Panc1 (cell line): ENCODE data around the gene SLC16A8. TPM values are rescaled to one million over a fixed set of nuclear protein-coding genes. Genes with fewer than 3 reads are reported as not detected.
A peak's percentile ranks its signal among the peaks of the same experiment; 100 is the strongest.

Source experiments
- ATAC-seq: fragments of 200-7000 bp; cut with Tn5 transposase; 2 replicates; pipeline ENCODE4 v1.9.1; 2020; ENCODE audit warnings: mild to moderate bottlenecking, moderate library complexity
- BruUV-seq: library from RNA; stranded (reverse); fragments of 400-500 nt; replicated peaks from 2 replicates; lab custom pipeline; 2021; lab: Mats Ljungman, UMichigan
- CTCF ChIA-PET: fragments of 300-600 bp; sonication (Branson Sonifier 250); formaldehyde crosslinking; loops from one replicate; lab custom pipeline; 2022; ENCODE audit warnings: antibody characterized with exemption; lab: Charles Lee
- POLR2A ChIA-PET: fragments of 300-600 bp; sonication (Branson Sonifier 250); formaldehyde crosslinking; loops from one replicate; lab custom pipeline; 2022; ENCODE audit warnings: antibody characterized with exemption; lab: Charles Lee
- DNase-seq: peaks from one replicate; pipeline ENCODE4 v3.0.0-alpha.2; 2010; ENCODE audit warnings: low read depth, low spot score
- H3K27ac ChIP-seq: 2 replicates; pipeline ENCODE4 v1.5.1; 2011; ENCODE audit warnings: mild to moderate bottlenecking, low read length, inconsistent platforms
- H3K27me3 ChIP-seq: fragments of 200-500 bp; sonication (Bioruptor generic); 2 replicates; pipeline ENCODE4 v1.6.0; 2014; ENCODE audit warnings: low read length, inconsistent platforms; ENCODE audit not compliant: control insufficient read depth, insufficient read depth
- H3K36me3 ChIP-seq: fragments of 200-500 bp; sonication (Bioruptor generic); 2 replicates; pipeline ENCODE4 v1.5.1; 2014; ENCODE audit warnings: inconsistent platforms, mild to moderate bottlenecking, low read length, moderate library complexity; ENCODE audit not compliant: control insufficient read depth, insufficient read depth
- H3K4me1 ChIP-seq: 2 replicates; pipeline ENCODE4 v1.5.1; 2011; ENCODE audit warnings: inconsistent platforms, mild to moderate bottlenecking, low read length, moderate library complexity; ENCODE audit not compliant: control insufficient read depth, insufficient read depth
- H3K4me3 ChIP-seq, 2 experiments: 2 replicates each; pipeline ENCODE4 v1.5.1; 2011 to 2012; ENCODE audit warnings: low read depth in 2 of 2, low read length in 2 of 2, mild to moderate bottlenecking in 2 of 2, inconsistent platforms in 1 of 2, moderate library complexity in 1 of 2
- H3K9me3 ChIP-seq: fragments of 200-500 bp; sonication (Bioruptor generic); 2 replicates; pipeline ENCODE4 v1.5.1; 2014; ENCODE audit warnings: low read depth, mild to moderate bottlenecking, inconsistent platforms, low read length, moderate library complexity; ENCODE audit not compliant: control insufficient read depth, insufficient read depth
- POLR2AphosphoS5 ChIP-seq: IDR thresholded peaks from 2 replicates; pipeline ENCODE4 v1.6.1; 2012; ENCODE audit warnings: mild to moderate bottlenecking, low read depth, low read length, moderate library complexity
- SIN3A ChIP-seq: IDR thresholded peaks from 2 replicates; pipeline ENCODE4 v1.6.1; 2012; ENCODE audit warnings: low read depth, mild to moderate bottlenecking, low read length, moderate library complexity, borderline replicate concordance; ENCODE audit not compliant: insufficient read depth
- TCF7L2 ChIP-seq: IDR thresholded peaks from 2 replicates; pipeline ENCODE4 v1.6.1; 2011; ENCODE audit warnings: mild to moderate bottlenecking, low read depth, low read length, inconsistent platforms
- in situ Hi-C: cut with HindIII; loops from 2 replicates; pipeline ENCODE4 v1.10.0; 2016; ENCODE audit warnings: low sequenced_read_pairs, low pct_unique_long_range_greater_than_20kb
- intact Hi-C: fragments of 100-400 bp; cut with micrococcal nuclease; formaldehyde crosslinking; loops from one replicate; pipeline ENCODE4 v1.10.0; 2022; ENCODE audit not compliant: unreplicated experiment
- total RNA-seq: library from RNA; stranded (reverse); gene quantifications from one replicate; pipeline ENCODE4 v1.2.1, GENCODE V29; 2021; ENCODE audit not compliant: unreplicated experiment
- TF ChIP-seq, protein P1 (sequence below): fragments of 450-650 bp; IDR thresholded peaks from 2 replicates; pipeline ENCODE4 v1.5.1; 2017; ENCODE audit warnings: mild to moderate bottlenecking
- TF ChIP-seq, protein P2 (sequence below), 2 experiments: IDR thresholded peaks; 2 replicates each; pipeline ENCODE4 v1.6.1; 2011 to 2012; ENCODE audit warnings: low read depth in 2 of 2, control low read depth in 1 of 2, low read length in 1 of 2, mild to moderate bottlenecking in 1 of 2, moderate library complexity in 1 of 2; ENCODE audit not compliant: insufficient read depth in 1 of 2

Gene SLC16A8
- total RNA-seq, 1 experiment from 2014 or later = not detected

- Histone ChIP-seq H3K4me3 (no peak overlapping the region), H3K27ac (no peak overlapping the region), H3K9me3 (no peaks in the 10 kb centered on the region), H3K27me3 (no peaks in the 10 kb centered on the region), H3K36me3 (no peaks in the 10 kb centered on the region), H3K4me1 (peaks cover 13% of the 10 kb centered on the region)
- intact Hi-C loops (no loop called here), in situ Hi-C loops (no loop called here)
- DNase-seq (no peak), ATAC-seq (no peak)
- ChIA-PET CTCF (no interaction called here), POLR2A (no interaction called here)
- TF ChIP-seq TCF7L2 = no peak
- TF ChIP-seq, protein P1, sequence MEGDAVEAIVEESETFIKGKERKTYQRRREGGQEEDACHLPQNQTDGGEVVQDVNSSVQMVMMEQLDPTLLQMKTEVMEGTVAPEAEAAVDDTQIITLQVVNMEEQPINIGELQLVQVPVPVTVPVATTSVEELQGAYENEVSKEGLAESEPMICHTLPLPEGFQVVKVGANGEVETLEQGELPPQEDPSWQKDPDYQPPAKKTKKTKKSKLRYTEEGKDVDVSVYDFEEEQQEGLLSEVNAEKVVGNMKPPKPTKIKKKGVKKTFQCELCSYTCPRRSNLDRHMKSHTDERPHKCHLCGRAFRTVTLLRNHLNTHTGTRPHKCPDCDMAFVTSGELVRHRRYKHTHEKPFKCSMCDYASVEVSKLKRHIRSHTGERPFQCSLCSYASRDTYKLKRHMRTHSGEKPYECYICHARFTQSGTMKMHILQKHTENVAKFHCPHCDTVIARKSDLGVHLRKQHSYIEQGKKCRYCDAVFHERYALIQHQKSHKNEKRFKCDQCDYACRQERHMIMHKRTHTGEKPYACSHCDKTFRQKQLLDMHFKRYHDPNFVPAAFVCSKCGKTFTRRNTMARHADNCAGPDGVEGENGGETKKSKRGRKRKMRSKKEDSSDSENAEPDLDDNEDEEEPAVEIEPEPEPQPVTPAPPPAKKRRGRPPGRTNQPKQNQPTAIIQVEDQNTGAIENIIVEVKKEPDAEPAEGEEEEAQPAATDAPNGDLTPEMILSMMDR = no peak
- TF ChIP-seq POLR2AphosphoS5 = no peak
- TF ChIP-seq, protein P2, sequence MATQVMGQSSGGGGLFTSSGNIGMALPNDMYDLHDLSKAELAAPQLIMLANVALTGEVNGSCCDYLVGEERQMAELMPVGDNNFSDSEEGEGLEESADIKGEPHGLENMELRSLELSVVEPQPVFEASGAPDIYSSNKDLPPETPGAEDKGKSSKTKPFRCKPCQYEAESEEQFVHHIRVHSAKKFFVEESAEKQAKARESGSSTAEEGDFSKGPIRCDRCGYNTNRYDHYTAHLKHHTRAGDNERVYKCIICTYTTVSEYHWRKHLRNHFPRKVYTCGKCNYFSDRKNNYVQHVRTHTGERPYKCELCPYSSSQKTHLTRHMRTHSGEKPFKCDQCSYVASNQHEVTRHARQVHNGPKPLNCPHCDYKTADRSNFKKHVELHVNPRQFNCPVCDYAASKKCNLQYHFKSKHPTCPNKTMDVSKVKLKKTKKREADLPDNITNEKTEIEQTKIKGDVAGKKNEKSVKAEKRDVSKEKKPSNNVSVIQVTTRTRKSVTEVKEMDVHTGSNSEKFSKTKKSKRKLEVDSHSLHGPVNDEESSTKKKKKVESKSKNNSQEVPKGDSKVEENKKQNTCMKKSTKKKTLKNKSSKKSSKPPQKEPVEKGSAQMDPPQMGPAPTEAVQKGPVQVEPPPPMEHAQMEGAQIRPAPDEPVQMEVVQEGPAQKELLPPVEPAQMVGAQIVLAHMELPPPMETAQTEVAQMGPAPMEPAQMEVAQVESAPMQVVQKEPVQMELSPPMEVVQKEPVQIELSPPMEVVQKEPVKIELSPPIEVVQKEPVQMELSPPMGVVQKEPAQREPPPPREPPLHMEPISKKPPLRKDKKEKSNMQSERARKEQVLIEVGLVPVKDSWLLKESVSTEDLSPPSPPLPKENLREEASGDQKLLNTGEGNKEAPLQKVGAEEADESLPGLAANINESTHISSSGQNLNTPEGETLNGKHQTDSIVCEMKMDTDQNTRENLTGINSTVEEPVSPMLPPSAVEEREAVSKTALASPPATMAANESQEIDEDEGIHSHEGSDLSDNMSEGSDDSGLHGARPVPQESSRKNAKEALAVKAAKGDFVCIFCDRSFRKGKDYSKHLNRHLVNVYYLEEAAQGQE (IDR thresholded peaks at IDR 0.05; ENCODE audit: insufficient read depth in 1 of 2, low read depth in 2 of 2, low read length in 1 of 2) = no peak
- no TSS peak for BruUV-seq
Observed at GRCh38 chr22:38035530-38035885, 48.5 kb downstream of the SLC16A8 start.

DNA sequence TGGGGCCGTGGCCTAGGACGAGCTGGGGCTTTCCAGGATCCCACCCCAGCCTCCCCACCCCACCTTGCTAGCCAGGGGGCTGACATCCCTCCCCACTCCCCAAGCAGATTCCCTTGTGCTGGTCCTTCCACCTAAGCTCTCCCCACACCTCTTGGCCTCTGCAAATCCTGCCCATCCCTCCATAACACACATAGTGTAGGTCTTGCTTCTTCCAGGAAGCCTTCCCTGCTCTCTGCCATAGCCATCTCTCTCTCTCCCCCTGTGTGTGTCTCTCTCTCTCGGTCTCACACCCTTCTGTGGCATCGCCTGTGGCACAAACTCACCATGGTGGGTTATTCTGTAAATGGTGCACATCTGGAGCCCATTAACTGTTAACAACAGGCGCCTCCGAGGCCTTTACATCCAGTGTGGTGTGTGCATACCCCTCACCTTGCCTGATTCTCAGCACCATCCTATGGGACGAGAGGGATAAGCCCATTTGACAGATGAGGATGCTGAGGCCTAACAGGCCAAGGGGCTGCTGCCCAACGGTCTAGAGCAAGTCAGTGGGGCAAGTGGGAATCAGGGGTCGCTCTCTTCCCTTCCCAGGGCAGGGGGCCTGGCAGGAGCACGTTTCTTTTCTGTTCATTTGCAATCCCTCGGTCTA is 49.0 kb downstream of the SLC16A8 start:
- H3K4me1 ChIP-seq = peaks cover 13% of the 10 kb centered on the region
- in situ Hi-C loops (no loop called here), intact Hi-C loops (no loop called here)
- ATAC-seq = peak; percentile 28
- TF ChIP-seq SIN3A = no peak
- TF ChIP-seq, protein P2 (IDR thresholded peaks at IDR 0.05; ENCODE audit: insufficient read depth in 1 of 2, low read depth in 2 of 2, low read length in 1 of 2) = no peak
- no TSS peak for BruUV-seq
- POLR2A ChIA-PET = interaction anchor here (0.6 kb wide), 1 partner anchor 1691 kb away, joined by 7 read pairs; no protein-coding TSS in a partner anchor
- no peak overlapping the region for H3K4me3 ChIP-seq
- no peaks in the 10 kb centered on the region for H3K36me3 ChIP-seq
- no peak for DNase-seq
- CTCF ChIA-PET = no interaction called here
- no peaks in the 10 kb centered on the region for H3K9me3 ChIP-seq
- no peaks in the 10 kb centered on the region for H3K27me3 ChIP-seq
- H3K27ac ChIP-seq = peak overlapping the region; percentile 68; the same call in 1 of the 2 replicates
